ENCODE results near the gene ZNF598. TPM values are rescaled to one million over a fixed set of nuclear protein-coding genes. Genes with fewer than 3 reads are reported as not detected.
A peak's percentile ranks its signal among the peaks of the same experiment; 100 is the strongest.

Gene ZNF598
- total RNA-seq, 1 experiment from 2014 or later = 70.9 TPM

DNA sequence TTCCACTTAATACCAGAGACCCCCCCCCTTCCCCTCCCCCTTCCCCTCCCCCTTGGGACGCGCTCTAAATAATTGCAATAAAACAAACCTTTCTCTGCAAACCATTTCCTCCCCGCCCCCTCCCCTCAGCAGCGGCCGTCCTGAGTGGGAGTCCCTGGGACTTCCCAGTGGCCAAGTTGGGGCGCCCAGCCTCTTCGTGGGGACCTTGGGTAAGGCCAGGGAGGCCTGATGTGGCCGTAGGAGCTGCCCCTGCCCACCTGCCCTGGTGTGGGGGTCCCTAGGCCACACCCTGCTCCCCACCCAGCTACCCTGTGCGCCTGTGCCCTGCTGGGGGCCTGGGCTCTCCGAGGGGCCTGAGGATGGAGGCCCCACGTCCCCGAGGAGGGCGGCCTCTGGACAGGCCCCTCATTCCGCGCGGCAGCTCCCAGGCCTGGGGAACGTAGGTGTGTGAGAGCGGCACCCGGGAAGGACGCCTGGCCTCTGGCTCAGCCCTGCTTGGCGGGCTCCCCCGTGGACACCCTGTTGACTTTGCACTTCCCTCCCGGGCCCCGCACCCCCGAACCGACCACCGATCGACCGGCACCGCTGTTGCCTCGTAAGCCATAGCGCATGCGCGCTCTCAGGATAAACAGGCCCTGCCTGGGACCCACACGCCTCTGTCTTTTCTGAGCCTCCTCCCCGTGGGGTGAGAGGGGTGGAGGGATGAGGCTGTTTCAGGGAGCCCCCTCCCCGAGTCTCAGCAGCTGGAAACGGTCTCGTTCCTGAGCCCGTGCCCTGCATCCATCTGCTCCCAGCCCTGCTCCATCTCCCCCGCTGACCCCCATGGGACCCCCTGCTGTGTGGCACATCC is 29.0 kb upstream of the ZNF598 start:
- no peak overlapping the region for H4K91ac ChIP-seq (ENCODE audit: insufficient read length, low read depth, low read length)
- no peaks in the 10 kb centered on the region for H4K20me1 ChIP-seq (ENCODE audit: control insufficient read depth, insufficient read depth, insufficient read length)
- no peaks in the 10 kb centered on the region for H3K79me2 ChIP-seq (ENCODE audit: insufficient read depth, low read length)
- no peak overlapping the region for H3K23ac ChIP-seq (ENCODE audit: insufficient read length, low read depth, low read length)
- DNase-seq = no peak
- no peaks in the 10 kb centered on the region for H3K4me1 ChIP-seq (ENCODE audit: insufficient read depth, low read length)
- no peak overlapping the region for H2BK12ac ChIP-seq (ENCODE audit: insufficient read length, low read depth, low read length)
- Mint-ChIP-seq H3K27me3 (ENCODE audit: low read depth) (no peaks in the 10 kb centered on the region), H3K27ac (peak overlapping the region in 2 of 3 experiments; percentile 79 to 95; a peak in 3 of 7 replicates), H3K36me3 (ENCODE audit: insufficient read depth in 1 of 3, low read depth in 3 of 3) (peaks cover 0 to 5% (median 2%) of the 10 kb centered on the region in 3 experiments; a peak in 5 of 7 replicates), H3K4me3 (no peak overlapping the region), H3K4me1 (peaks cover 4 to 11% of the 10 kb centered on the region in 2 experiments; a peak in 3 of 4 replicates), H3K9me3 (no peaks in the 10 kb centered on the region)
- no peak overlapping the region for H4K5ac ChIP-seq (ENCODE audit: insufficient read length, low read depth, low read length)
- no peaks in the 10 kb centered on the region for H3K9me3 ChIP-seq (ENCODE audit: control insufficient read depth, low read depth, low read length)
- no peak overlapping the region for H4K8ac ChIP-seq (replicated peaks; ENCODE audit: insufficient read length, low read depth, low read length)
- H2BK5ac ChIP-seq (ENCODE audit: insufficient read length, low read length) = no peak overlapping the region
- no peak overlapping the region for H3K4ac ChIP-seq (ENCODE audit: low read depth, low read length)
- WGBS (ENCODE audit: extremely low coverage, insufficient read length, low lambda C conversion rate) = no CpG with 5 or more reads among the region's 41 CpGs
- H3K23me2 ChIP-seq (ENCODE audit: insufficient read length, low read depth, low read length, poor library complexity, severe bottlenecking) = no peaks in the 10 kb centered on the region
- no peak overlapping the region for H3K27ac ChIP-seq (ENCODE audit: insufficient read length, low read depth, low read length)
- no peak overlapping the region for H3K14ac ChIP-seq (ENCODE audit: insufficient read depth, low read length)
- H3K9ac ChIP-seq (ENCODE audit: extremely low read depth, insufficient read length, low read length) = no peak overlapping the region
- TF ChIP-seq CTCF (conservative IDR thresholded peaks at IDR 0.05) = no peak
- no peak overlapping the region for H2BK15ac ChIP-seq (ENCODE audit: low read depth, low read length)
- H2BK20ac ChIP-seq (ENCODE audit: low read depth, low read length, poor library complexity, severe bottlenecking) = no peak overlapping the region
- no peak overlapping the region for H3K18ac ChIP-seq (ENCODE audit: insufficient read length, low read depth, low read length)
- H3K79me1 ChIP-seq (ENCODE audit: insufficient read depth, low read depth, low read length, poor library complexity, severe bottlenecking) = no peaks in the 10 kb centered on the region
- H2AK5ac ChIP-seq (ENCODE audit: insufficient read length, low read length) = no peak overlapping the region
- H3K56ac ChIP-seq (ENCODE audit: insufficient read length, low read depth, low read length) = no peak overlapping the region
- H3T11ph ChIP-seq (ENCODE audit: low read length) = no peak overlapping the region
- H3K27me3 ChIP-seq (ENCODE audit: insufficient read depth, low read length) = no peaks in the 10 kb centered on the region
- H2BK120ac ChIP-seq (ENCODE audit: low read depth, low read length, poor library complexity, severe bottlenecking) = no peak overlapping the region
- no peak overlapping the region for H2AFZ ChIP-seq (ENCODE audit: low read length)
- no peak overlapping the region for H3K4me2 ChIP-seq (ENCODE audit: insufficient read depth, insufficient read length, low read length)
